BLaER1 treated with 17β-estradiol and CSF1 and Interleukin-3, amounts not matched to agents 10 nM and 100 nM (cell line): Measurements from ENCODE around the gene KAZALD1.
A peak's percentile ranks its signal among the peaks of the same experiment; 100 is the strongest.

Experiments used
- H3K27ac ChIP-seq, 11 experiments: shearing (Covaris generic); formaldehyde crosslinking; 2 replicates each; pipeline ENCODE4 v1.8.1; 2022
- H3K27me3 ChIP-seq, 11 experiments: shearing (Covaris generic); formaldehyde crosslinking; 2 replicates each; pipeline ENCODE4 v1.8.1; 2022
- H3K36me3 ChIP-seq, 11 experiments: shearing (Covaris generic); formaldehyde crosslinking; 2 replicates each; pipeline ENCODE4 v1.8.1; 2022
- H3K4me1 ChIP-seq, 10 experiments: shearing (Covaris generic); formaldehyde crosslinking; 2 replicates each; pipeline ENCODE4 v1.8.1; 2022
- H3K4me2 ChIP-seq, 11 experiments: shearing (Covaris generic); formaldehyde crosslinking; 2 replicates each; pipeline ENCODE4 v1.8.1; 2022
- H3K4me3 ChIP-seq, 10 experiments: shearing (Covaris generic); formaldehyde crosslinking; 2 replicates each; pipeline ENCODE4 v1.8.1; 2022
- H3K9ac ChIP-seq, 11 experiments: shearing (Covaris generic); formaldehyde crosslinking; 2 replicates each; pipeline ENCODE4 v1.8.1; 2022
- H3K9me3 ChIP-seq, 11 experiments: shearing (Covaris generic); formaldehyde crosslinking; replicated peaks in 1 of 11; 2 replicates each; pipeline ENCODE4 v1.8.1; 2022
- H4K20me1 ChIP-seq, 11 experiments: shearing (Covaris generic); formaldehyde crosslinking; 2 replicates each; pipeline ENCODE4 v1.8.1; 2022
- Cebpa-rat ChIP-seq, 11 experiments: shearing (Covaris generic); IDR thresholded peaks; 2 replicates each; pipeline ENCODE4 v1.8.1; 2022

KAZALD1 gene

DNA sequence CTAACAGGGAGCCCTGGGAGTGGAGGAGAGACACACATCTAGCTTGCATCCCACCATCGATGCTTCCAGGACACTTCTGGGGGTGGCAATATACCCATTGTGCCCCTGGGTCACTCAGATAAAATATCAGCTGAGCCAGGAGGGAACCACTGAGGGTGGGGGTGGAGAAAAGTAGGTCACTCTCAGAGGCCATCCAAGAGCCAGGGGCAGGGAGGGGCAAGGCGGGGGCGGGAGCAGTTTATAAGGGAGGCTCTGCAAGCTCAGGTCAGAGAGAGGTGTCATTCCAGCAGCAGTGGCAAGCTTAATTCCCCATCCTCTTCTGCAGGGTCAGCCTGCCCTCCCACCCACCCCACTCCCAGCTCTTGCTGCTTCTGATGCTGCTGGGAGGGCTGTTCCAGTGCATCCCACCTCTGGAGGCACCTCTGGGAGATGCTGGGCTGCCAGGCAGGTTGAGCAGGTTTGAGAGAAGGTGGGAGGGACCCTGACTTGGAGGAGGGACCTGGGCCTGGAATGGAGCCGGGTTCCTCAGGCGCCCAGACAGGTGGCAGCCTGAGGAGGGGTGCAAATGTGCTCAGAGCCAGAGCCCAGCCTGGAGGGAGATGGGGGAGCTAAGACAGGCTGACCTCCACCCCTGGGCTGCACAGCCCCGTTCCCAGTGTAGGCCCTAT, 49.2 kb downstream of the KAZALD1 start:
- no peak overlapping the region for H3K27ac ChIP-seq
- H3K36me3 ChIP-seq, result no peaks in the 10 kb centered on the region
- peaks cover 0 to 30% (median 11%) of the 10 kb centered on the region in 11 experiments; a peak in 12 of 22 replicates for H3K27me3 ChIP-seq
- peaks cover 0 to 14% (median 10%) of the 10 kb centered on the region in 10 experiments; a peak in 10 of 20 replicates for H3K4me1 ChIP-seq
- no peak overlapping the region for H3K4me2 ChIP-seq
- H4K20me1 ChIP-seq, result peaks cover 0 to 12% (median 0%) of the 10 kb centered on the region in 11 experiments; a peak in 1 of 22 replicates
- H3K4me3 ChIP-seq, result no peak overlapping the region
- no peaks in the 10 kb centered on the region for H3K9me3 ChIP-seq
- no peak for TF ChIP-seq Cebpa-rat (IDR thresholded peaks at IDR 0.05)
- no peak overlapping the region for H3K9ac ChIP-seq

DNA sequence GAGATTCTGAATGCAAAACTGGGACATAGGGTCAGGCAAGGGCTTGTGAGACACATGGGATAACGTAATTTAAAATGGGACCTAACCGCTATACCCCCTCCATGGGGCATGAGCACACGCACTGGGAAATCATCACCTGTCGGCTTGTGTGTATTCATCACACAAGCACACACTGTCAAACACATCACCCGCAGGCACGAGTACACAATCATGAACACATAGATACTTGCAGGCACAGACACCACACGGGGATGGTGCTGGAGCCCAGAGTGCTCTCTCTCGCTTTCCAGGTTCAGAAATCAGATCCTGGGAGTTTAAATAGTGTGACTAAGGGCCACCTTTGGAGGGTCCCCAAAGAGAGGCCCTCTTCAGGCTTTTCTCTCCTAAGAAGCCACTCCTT, 49.8 kb downstream of the KAZALD1 start:
- Histone ChIP-seq H3K36me3 (no peaks in the 10 kb centered on the region), H3K4me1 (peaks cover 0 to 14% (median 10%) of the 10 kb centered on the region in 10 experiments; a peak in 10 of 20 replicates), H3K4me2 (no peak overlapping the region), H3K9ac (no peak overlapping the region), H3K4me3 (no peak overlapping the region), H3K27ac (no peak overlapping the region), H3K9me3 (no peaks in the 10 kb centered on the region), H4K20me1 (peaks cover 0 to 12% (median 0%) of the 10 kb centered on the region in 11 experiments; a peak in 1 of 22 replicates), H3K27me3 (peaks cover 0 to 30% (median 11%) of the 10 kb centered on the region in 11 experiments; a peak in 13 of 22 replicates)
- TF ChIP-seq Cebpa-rat (IDR thresholded peaks at IDR 0.05), result no peak

DNA sequence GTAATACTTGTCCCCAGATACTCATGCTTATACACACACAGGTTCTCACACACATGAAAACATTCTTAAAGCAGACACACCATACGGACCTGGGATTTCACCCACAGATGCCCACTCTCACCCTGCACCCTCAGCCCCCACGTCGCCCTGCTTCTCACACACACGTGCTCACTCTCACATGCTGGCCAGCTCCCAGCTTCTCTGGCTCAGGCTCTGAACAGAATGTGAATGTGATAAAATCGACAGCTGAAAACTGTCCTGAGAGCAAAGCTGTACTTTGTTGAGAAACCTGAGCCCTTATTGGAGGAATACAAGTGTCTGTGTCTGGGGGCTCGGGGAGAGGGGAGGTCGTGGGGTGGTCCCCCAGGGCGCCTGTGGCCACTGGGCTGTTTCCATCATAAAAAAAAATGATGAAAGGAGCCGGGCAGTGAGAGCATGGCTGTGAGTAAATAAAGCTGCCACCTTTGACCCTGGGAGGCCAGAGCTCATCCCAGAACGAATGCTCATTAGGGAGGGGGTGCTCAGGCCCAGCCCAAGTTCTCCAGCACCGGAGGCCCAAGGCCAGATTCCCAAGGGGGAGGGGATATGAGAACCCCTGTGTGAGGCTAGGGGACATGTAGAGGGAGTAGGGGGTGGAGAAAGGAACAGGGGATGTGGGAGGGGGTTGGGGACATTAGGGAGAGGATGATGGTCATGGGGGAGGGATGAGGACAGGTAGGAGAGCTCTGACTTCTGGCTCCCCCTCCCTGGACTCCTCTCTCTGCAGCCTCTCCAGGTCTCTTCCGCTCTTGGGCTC, 51.2 kb downstream of the KAZALD1 start:
- peaks cover 0 to 19% (median 10%) of the 10 kb centered on the region in 10 experiments; a peak in 10 of 20 replicates for H3K4me1 ChIP-seq
- TF ChIP-seq Cebpa-rat (IDR thresholded peaks at IDR 0.05), result no peak
- no peak overlapping the region for H3K27ac ChIP-seq
- peaks cover 0 to 4% (median 0%) of the 10 kb centered on the region in 11 experiments; a peak in 1 of 22 replicates for H4K20me1 ChIP-seq
- no peaks in the 10 kb centered on the region for H3K36me3 ChIP-seq
- no peak overlapping the region for H3K4me3 ChIP-seq
- H3K27me3 ChIP-seq, result peaks cover 0 to 28% (median 9%) of the 10 kb centered on the region in 11 experiments; a peak in 12 of 22 replicates
- no peaks in the 10 kb centered on the region for H3K9me3 ChIP-seq
- H3K9ac ChIP-seq, result no peak overlapping the region
- H3K4me2 ChIP-seq, result no peak overlapping the region

DNA sequence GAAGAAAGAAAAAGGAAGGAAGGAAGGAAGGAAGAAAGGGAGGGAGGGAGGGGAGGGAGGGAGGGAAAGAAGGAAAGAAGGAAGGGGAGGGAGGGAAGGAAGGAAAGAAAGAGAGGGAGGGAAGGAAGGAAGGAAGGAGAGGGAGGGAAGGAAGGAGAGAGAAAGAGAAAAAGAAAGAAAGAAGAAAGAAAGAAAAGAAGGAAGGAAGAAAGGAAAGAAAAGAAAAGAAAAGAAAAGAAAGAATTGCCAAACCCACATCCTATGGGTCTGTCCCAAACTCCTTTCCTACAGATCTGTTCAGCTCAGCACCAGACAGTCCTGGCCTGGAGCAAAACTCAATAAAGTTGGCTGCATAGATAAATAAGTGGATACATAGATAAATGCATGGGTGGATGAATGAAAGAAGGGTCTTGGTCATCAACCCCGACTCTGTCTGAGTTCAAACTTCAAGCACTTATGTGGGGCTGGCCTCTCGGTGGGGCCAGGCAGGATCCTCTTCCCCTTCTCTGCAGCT, 52.2 kb downstream of the KAZALD1 start:
- H3K4me1 ChIP-seq, result peaks cover 0 to 28% (median 10%) of the 10 kb centered on the region in 10 experiments; a peak in 10 of 20 replicates
- no peak overlapping the region for H3K9ac ChIP-seq
- H3K4me3 ChIP-seq, result no peak overlapping the region
- peaks cover 0 to 3% (median 0%) of the 10 kb centered on the region in 11 experiments; a peak in 1 of 22 replicates for H4K20me1 ChIP-seq
- no peaks in the 10 kb centered on the region for H3K36me3 ChIP-seq
- TF ChIP-seq Cebpa-rat (IDR thresholded peaks at IDR 0.05), result no peak
- H3K27ac ChIP-seq, result no peak overlapping the region
- H3K9me3 ChIP-seq, result no peaks in the 10 kb centered on the region
- peak overlapping the region in 5 of 11 experiments; percentile 43 to 68 (median 59); a peak in 9 of 22 replicates for H3K4me2 ChIP-seq
- peaks cover 0 to 27% (median 11%) of the 10 kb centered on the region in 11 experiments; a peak in 15 of 22 replicates for H3K27me3 ChIP-seq

DNA sequence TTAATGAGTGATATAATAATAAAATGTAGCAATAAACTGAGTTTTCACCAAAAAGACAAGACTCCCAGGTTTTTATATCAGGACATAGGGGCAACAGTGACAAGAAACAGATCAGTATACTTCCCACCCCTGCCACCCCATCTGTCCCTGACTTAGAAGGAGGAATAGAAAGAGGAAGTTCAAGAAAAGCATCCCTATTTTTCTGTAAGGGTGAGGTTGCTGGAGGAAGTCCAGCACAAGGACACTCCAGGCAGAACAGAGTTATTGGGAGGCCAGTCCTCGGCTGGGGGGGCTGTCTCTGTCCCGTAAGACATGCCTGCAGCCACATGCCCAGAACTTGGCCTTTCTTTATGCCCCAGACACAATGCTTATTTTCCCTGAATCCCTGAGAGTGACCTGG, 52.9 kb downstream of the KAZALD1 start:
- Histone ChIP-seq H3K36me3 (no peaks in the 10 kb centered on the region), H3K27me3 (peaks cover 7 to 34% (median 18%) of the 10 kb centered on the region in 11 experiments), H3K9me3 (no peaks in the 10 kb centered on the region), H4K20me1 (peaks cover 0 to 8% (median 0%) of the 10 kb centered on the region in 11 experiments; a peak in 3 of 22 replicates), H3K4me1 (peaks cover 0 to 35% (median 10%) of the 10 kb centered on the region in 10 experiments; a peak in 10 of 20 replicates), H3K4me3 (no peak overlapping the region), H3K9ac (no peak overlapping the region), H3K27ac (no peak overlapping the region), H3K4me2 (peak overlapping the region in 6 of 11 experiments; percentile 8 to 68 (median 52); a peak in 10 of 22 replicates)
- TF ChIP-seq Cebpa-rat (IDR thresholded peaks at IDR 0.05), result no peak
